GM12878 (cell line): ENCODE results near the gene GFRA1. TPM values are rescaled to one million over a fixed set of nuclear protein-coding genes. Genes with fewer than 3 reads are reported as not detected.

Experiments
- ATAC-seq: fragments of 200-7000 bp; cut with Tn5 transposase; 3 replicates; pipeline ENCODE4 v1.9.1; 2020; ENCODE audit warnings: mild to moderate bottlenecking, moderate library complexity
- BruUV-seq: library from RNA; stranded (reverse); fragments of 400-500 nt; replicated peaks from 2 replicates; lab custom pipeline; 2021; lab: Mats Ljungman, UMichigan
- CTCF ChIA-PET: fragments of 300-600 bp; sonication (Branson Sonifier 250); formaldehyde crosslinking; extraction: SDS; loops from one replicate; lab custom pipeline; 2021; ENCODE audit warnings: inconsistent platforms; lab: Yijun Ruan, JAX
- POLR2A ChIA-PET: fragments of 350-600 bp; formaldehyde crosslinking; extraction: SDS; loops from one replicate; lab custom pipeline; 2021; ENCODE audit warnings: inconsistent platforms; lab: Charles Lee
- RAD21 ChIA-PET: fragments of 300-600 bp; sonication (Branson Sonifier 250); formaldehyde crosslinking; loops from one replicate; lab custom pipeline; 2023; ENCODE audit warnings: antibody characterized with exemption; ENCODE audit not compliant: unreplicated experiment; lab: Charles Lee
- SMC1A ChIA-PET: fragments of 300-600 bp; sonication (Branson Sonifier 250); formaldehyde crosslinking; loops from one replicate; lab custom pipeline; 2023; ENCODE audit not compliant: unreplicated experiment, uncharacterized antibody; lab: Charles Lee
- DNase-seq: peaks from one replicate; pipeline ENCODE4 v3.0.0-alpha.2; 2011; ENCODE audit warnings: low read depth, low spot score
- FAIRE-seq: peaks from 3 replicates; lab custom pipeline; 2011; peaks lifted over from hg19 to GRCh38; lab: Jason Lieb, UNC
- H2AFZ ChIP-seq: 2 replicates; pipeline ENCODE4 v1.6.0; 2011; ENCODE audit warnings: low read depth, low read length, control low read depth; ENCODE audit not compliant: control insufficient read depth
- H3K27ac ChIP-seq: 2 replicates; pipeline ENCODE4 v1.5.1; 2011; ENCODE audit warnings: control low read depth; ENCODE audit not compliant: control insufficient read depth, insufficient read depth
- H3K27me3 ChIP-seq, 2 experiments: replicated peaks in 1 of 2; 2 replicates each; pipeline versions ENCODE4 v1.6.0 to v1.6.1; 2011; ENCODE audit warnings: low read length in 1 of 2; ENCODE audit not compliant: control insufficient read depth in 2 of 2, insufficient read depth in 2 of 2
- H3K36me3 ChIP-seq, 2 experiments: 2 replicates each; pipeline ENCODE4 v1.5.1; 2011; ENCODE audit warnings: low read length in 1 of 2; ENCODE audit not compliant: control insufficient read depth in 2 of 2, insufficient read depth in 2 of 2
- H3K4me1 ChIP-seq: 2 replicates; pipeline ENCODE4 v1.6.1; 2011; ENCODE audit warnings: mild to moderate bottlenecking, low read length, moderate library complexity, mixed read lengths; ENCODE audit not compliant: control insufficient read depth, insufficient read depth
- H3K4me2 ChIP-seq: 2 replicates; pipeline ENCODE4 v1.6.0; 2011; ENCODE audit warnings: control low read depth; ENCODE audit not compliant: control insufficient read depth, insufficient read depth
- H3K4me3 ChIP-seq: fragments of 200-600 bp; sonication (generic); 2 replicates; pipeline ENCODE4 v1.5.1; 2016
- H3K79me2 ChIP-seq: 2 replicates; pipeline ENCODE4 v1.6.0; 2011; ENCODE audit warnings: low read length; ENCODE audit not compliant: control insufficient read depth, insufficient read depth
- H3K9ac ChIP-seq: 2 replicates; pipeline ENCODE4 v1.8.0; 2011; ENCODE audit warnings: low read length, control low read depth, mixed read lengths; ENCODE audit not compliant: control insufficient read depth, insufficient read depth
- H3K9me3 ChIP-seq: replicated peaks from 3 replicates; pipeline ENCODE4 v1.5.1; 2011; ENCODE audit warnings: mild to moderate bottlenecking, low read length; ENCODE audit not compliant: control insufficient read depth, insufficient read depth
- H4K20me1 ChIP-seq: 2 replicates; pipeline ENCODE4 v1.6.0; 2011; ENCODE audit not compliant: control insufficient read depth, insufficient read depth
- ASH2L ChIP-seq: fragments of 300-600, 200-600 bp; sonication (generic); IDR thresholded peaks from 2 replicates; pipeline ENCODE4 v1.6.1; 2017; ENCODE audit warnings: low read depth, mild to moderate bottlenecking, borderline replicate concordance
- CEBPZ ChIP-seq: fragments of 150-350 bp; IDR thresholded peaks from 2 replicates; pipeline ENCODE4 v1.6.1; 2016; ENCODE audit warnings: low read depth, low read length
- JUND ChIP-seq: IDR thresholded peaks from 2 replicates; pipeline ENCODE4 v1.6.1; 2012; ENCODE audit warnings: low read depth, mild to moderate bottlenecking, low read length, improper control_type of control experiment, moderate library complexity
- PML ChIP-seq: IDR thresholded peaks from 2 replicates; pipeline ENCODE4 v1.6.1; 2012; ENCODE audit warnings: low read length, inconsistent platforms
- SREBF2 ChIP-seq: IDR thresholded peaks from 2 replicates; pipeline ENCODE4 v1.6.1; 2012; ENCODE audit warnings: mild to moderate bottlenecking, low read length
- ZZZ3 ChIP-seq: IDR thresholded peaks from 2 replicates; pipeline ENCODE4 v1.6.1; 2011; ENCODE audit warnings: low read depth; ENCODE audit not compliant: control insufficient read depth, insufficient read length
- WGBS: methylation state at CpG from one replicate; pipeline ENCODE4 v1.1.6; 2016; ENCODE audit warnings: low lambda C conversion rate; ENCODE audit not compliant: insufficient replicate concordance, insufficient coverage; ENCODE audit errors: missing lambda C conversion rate; 5-methylcytosine and 5-hydroxymethylcytosine counted together
- in situ Hi-C: fragments of 300-500 bp; cut with MboI; formaldehyde crosslinking; loops from 9 replicates; pipeline ENCODE4 v1.14.3; 2018; ENCODE audit warnings: mixed read lengths
- intact Hi-C: fragments of 100-400 bp; cut with micrococcal nuclease; formaldehyde crosslinking; loops from one replicate; pipeline ENCODE4 v1.14.2; 2022; ENCODE audit not compliant: unreplicated experiment
- polyA plus RNA-seq, 11 experiments: library from polyadenylated mRNA; depleted of rRNA in 4 of 11; unstranded in 6 of 11; stranded (reverse) in 5 of 11; fragments of >200 nt; fragmentation: Nextera tagmentation in 4 of 11; fragmentation: Illumina TruSeq in 1 of 11; extraction: Ambion mirVana in 4 of 11; extraction: Trizol in 1 of 11; gene quantifications; 1 replicate in 1 of 11; 2 replicates in 10 of 11; pipeline versions ENCODE4 v1.2.1 to v1.2.3, GENCODE V29; 2011 to 2016; ENCODE audit warnings: inconsistent platforms in 2 of 11, missing spikeins in 2 of 11, low read depth in 1 of 11
- total RNA-seq, 4 experiments: library from RNA; depleted of rRNA in 3 of 4; stranded (reverse); fragments of >200 nt in 3 of 4; fragmentation: Illumina TruSeq in 1 of 4; extraction: Trizol in 1 of 4; gene quantifications; 2 replicates each; pipeline versions ENCODE4 v1.2.1 to v1.2.3, GENCODE V29; 2013 to 2021
- TF ChIP-seq, protein P1 (sequence below): fragments of 450-650 bp; formaldehyde crosslinking; IDR thresholded peaks from 2 replicates; pipeline ENCODE4 v1.4.0; 2022; ENCODE audit warnings: mild to moderate bottlenecking, moderate library complexity

The GFRA1 gene
- total and polyA plus RNA-seq, 10 of the 15 experiments (the other 5 are each of a cell fraction or from before 2014, with no cell fraction given) = 0.05 to 0.19 TPM; not detected in 8

- Histone ChIP-seq H3K79me2 (no peaks in the 10 kb centered on the region), H3K27me3 (no peaks in the 10 kb centered on the region), H3K4me3 (no peak overlapping the region), H3K4me2 (no peak overlapping the region), H3K4me1 (no peaks in the 10 kb centered on the region), H4K20me1 (no peaks in the 10 kb centered on the region), H2AFZ (no peak overlapping the region), H3K9me3 (no peaks in the 10 kb centered on the region), H3K36me3 (no peaks in the 10 kb centered on the region), H3K9ac (no peak overlapping the region), H3K27ac (no peak overlapping the region)
- ChIA-PET CTCF (no interaction called here), SMC1A (no interaction called here), RAD21 (no interaction called here), POLR2A (no interaction called here)
- no TSS peak for BruUV-seq
- in situ Hi-C loops (no loop called here), intact Hi-C loops (no loop called here)
- DNase-seq (no peak), FAIRE-seq (no peak), ATAC-seq (no peak)
- TF ChIP-seq SREBF2 = no peak
- no peak for TF ChIP-seq ASH2L
- TF ChIP-seq, protein P1, sequence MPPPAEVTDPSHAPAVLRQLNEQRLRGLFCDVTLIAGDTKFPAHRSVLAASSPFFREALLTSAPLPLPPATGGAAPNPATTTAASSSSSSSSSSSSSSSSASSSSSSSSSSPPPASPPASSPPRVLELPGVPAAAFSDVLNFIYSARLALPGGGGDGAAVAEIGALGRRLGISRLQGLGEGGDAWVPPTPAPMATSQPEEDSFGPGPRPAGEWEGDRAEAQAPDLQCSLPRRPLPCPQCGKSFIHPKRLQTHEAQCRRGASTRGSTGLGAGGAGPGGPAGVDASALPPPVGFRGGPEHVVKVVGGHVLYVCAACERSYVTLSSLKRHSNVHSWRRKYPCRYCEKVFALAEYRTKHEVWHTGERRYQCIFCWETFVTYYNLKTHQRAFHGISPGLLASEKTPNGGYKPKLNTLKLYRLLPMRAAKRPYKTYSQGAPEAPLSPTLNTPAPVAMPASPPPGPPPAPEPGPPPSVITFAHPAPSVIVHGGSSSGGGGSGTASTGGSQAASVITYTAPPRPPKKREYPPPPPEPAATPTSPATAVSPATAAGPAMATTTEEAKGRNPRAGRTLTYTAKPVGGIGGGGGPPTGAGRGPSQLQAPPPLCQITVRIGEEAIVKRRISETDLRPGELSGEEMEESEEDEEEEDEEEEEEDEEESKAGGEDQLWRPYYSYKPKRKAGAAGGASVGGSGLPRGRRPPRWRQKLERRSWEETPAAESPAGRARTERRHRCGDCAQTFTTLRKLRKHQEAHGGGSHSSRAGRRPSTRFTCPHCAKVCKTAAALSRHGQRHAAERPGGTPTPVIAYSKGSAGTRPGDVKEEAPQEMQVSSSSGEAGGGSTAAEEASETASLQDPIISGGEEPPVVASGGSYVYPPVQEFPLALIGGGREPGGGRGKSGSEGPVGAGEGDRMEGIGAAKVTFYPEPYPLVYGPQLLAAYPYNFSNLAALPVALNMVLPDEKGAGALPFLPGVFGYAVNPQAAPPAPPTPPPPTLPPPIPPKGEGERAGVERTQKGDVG (CRISPR knock-in tag) = no peak
- TF ChIP-seq ZZZ3 = no peak
- TF ChIP-seq JUND = no peak
- no peak for TF ChIP-seq CEBPZ
- TF ChIP-seq PML = no peak
- 11% methylated on average over 7 of the region's 7 CpGs for WGBS
These were observed 62.2 kb downstream of the GFRA1 start for GRCh38 chr10:116210588-116211346.
